ENCODE measurements around the gene BRF1.

- TF ChIP-seq EZH2 (IDR thresholded peaks at IDR 0.05), result no peak
- TF ChIP-seq POLR2AphosphoS5 (IDR thresholded peaks at IDR 0.05; ENCODE audit: borderline replicate concordance, low read depth, low read length), result no peak
Measured at GRCh38 chr14:105161964-105162668, 138.7 kb downstream of the BRF1 start.

Measured in SK-N-MC (cell line).